IPS DF 4.7 (cell line): ENCODE measurements around the gene ALKBH1.
"Not testable (repeated sequence)": the region's sequence is repeated elsewhere in the genome, so short reads cannot be mapped to it uniquely, and the experiment has no call there.

Experiments
- DNase-seq: peaks from one replicate; pipeline ENCODE4 v3.0.0-alpha.2; 2013; ENCODE audit warnings: low spot score; ENCODE audit errors: extremely low read depth

ALKBH1 gene, protein sequence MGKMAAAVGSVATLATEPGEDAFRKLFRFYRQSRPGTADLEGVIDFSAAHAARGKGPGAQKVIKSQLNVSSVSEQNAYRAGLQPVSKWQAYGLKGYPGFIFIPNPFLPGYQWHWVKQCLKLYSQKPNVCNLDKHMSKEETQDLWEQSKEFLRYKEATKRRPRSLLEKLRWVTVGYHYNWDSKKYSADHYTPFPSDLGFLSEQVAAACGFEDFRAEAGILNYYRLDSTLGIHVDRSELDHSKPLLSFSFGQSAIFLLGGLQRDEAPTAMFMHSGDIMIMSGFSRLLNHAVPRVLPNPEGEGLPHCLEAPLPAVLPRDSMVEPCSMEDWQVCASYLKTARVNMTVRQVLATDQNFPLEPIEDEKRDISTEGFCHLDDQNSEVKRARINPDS

DNA sequence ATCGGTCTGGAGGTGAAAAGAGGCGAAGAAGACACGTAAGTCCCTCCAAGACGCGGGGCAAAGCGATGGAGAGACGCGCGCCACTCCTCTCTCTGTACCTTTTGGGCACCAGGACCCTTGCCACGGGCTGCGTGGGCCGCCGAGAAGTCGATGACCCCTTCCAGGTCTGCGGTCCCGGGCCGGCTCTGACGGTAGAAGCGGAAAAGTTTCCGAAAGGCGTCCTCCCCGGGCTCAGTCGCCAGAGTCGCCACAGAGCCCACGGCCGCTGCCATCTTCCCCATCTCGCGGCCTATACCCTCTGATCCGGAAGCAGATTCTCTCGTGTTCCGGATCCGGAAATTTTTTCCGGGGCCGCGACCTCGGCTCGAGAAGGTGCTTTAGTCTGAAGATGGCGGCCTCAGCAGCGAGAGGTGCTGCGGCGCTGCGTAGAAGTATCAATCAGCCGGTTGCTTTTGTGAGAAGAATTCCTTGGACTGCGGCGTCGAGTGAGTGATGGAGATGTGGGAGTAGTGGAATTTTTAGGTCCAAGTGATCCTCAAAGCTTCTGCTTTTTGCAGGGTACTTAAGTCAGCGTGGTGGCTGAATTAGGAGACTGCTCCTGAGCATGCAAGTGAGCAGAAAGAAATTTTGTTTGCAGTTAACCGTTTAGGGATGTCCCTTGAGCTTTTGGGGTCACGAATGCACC lies at the start of gene ALKBH1, which contains the start of gene SLIRP:
TSS of gene ALKBH1 (minus strand) at position 300 of the 685 bp plus-strand sequence. CDS start at position 281, 19 bp downstream.
TSS of gene SLIRP (plus strand) at position 380 of the 685 bp plus-strand sequence. CDS start at position 389, 9 bp downstream.
- DNase-seq: peak; percentile 19

DNA sequence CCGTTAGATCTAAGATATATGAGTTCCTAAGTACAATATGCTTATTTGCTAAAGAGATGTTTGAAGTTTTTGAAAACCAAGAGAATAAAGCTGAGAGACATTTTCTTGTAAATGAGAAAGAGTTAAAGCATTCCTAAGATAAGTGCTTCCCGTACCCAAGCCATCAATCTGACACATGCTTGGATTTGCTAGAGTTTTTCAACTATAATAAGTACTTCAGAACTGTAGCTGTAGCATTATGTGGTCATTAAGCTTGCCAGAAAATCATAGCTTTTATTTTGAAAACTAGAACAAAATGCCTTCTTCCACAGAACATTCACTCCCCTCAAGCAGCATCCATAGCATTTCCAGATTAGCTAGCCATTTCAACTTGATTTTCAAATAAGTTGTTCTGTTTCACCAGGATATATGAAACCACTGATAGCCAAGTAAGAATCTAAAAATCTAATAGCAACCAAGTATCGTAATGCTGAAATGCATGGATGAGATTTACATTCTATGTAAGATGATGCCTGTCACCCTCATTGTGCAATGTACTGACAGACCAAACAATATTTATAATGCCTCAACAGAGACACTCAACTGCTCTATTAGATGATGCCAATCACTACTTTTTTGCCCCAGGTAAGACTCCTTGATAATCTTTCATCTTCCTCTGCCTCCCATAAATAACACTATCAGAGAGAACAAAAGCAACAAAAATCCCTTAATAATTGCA lies 45.1 kb upstream of the ALKBH1 start:
- DNase-seq: no peak

DNA sequence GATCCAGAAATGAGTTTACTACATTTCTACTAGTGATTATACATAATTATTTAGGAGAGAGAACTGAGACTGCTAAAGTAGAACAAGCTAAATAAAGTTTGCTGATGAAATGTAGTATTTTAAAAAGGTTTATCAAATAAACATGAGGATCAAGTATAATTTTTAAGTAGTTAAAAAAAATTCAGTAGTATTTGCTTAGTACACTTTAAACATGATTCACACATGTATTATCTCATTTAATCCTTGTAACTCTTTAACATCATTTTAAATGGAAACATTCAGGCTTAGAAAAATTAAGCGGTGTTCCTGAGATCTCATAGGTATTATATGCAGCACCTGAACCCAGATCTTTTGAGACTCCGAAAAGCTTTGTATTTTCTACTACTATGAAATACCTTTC lies 44.4 kb upstream of the ALKBH1 start:
- DNase-seq: no peak

DNA sequence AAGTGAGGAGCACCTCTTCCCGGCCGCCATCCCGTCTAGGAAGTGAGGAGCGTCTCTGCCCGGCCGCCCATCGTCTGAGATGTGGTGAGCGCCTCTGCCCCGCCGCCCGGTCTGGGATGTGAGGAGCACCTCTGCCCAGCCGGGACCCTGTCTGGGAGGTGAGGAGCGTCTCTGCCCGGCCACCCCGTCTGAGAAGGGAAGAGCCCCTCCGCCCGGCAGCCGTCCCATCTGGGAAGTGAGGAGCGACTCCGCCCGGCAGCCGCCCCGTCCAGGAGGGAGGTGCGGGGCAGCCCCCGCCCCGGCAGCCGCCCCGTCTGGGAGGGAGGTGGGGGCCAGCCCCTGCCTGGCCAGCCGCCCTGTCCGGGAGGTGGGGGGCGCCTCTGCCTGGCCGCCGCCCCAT lies 39.6 kb upstream of the ALKBH1 start:
- not testable (repeated sequence) for DNase-seq

DNA sequence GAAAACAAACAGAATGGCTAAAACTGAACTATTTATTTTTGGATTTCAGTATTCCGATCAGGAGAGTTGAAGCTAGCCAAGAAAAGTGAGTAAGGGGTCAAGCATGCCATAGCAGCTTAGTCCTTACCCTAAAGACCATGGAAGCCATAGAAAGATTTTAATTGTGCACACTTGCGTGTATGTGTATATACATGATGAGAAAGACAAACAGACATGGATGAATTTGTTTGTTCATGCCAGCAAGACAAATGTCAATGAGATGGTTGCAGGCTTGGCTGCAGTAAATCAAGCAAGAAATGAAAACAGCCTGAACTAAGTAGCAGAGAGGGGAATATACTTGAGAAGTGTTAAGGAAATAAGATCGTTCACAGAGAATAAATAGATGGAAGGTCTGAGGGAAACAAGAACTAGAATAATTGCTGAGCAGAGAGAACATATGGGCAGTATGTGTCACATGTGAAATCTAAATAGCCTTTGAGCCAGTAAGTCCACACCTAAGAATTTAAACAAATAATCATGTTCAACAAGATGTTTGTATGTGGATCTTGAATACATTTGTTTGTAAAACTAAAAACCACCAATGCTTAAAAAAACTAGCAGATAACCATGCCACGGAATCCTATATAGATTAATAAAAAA lies 38.4 kb upstream of the ALKBH1 start:
- no peak for DNase-seq

DNA sequence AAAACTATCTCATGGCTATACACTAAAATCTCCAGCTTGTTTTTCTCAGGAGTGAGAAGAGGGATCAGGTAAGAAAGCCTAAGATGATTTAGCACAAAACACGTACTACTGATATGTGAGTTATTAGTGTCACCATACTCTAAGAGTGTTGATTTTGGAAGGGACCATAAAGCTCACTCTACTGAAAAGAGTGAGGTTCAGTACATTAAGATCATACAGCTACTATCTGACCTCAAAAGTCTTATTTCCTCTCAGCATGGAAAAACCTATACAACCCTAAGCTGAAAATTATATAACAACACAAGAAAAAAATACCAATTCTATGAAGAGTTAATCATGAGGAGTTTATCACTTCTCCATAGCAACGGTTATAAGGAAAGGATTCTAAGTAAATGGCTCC lies 33.6 kb upstream of the ALKBH1 start:
- no peak for DNase-seq

DNA sequence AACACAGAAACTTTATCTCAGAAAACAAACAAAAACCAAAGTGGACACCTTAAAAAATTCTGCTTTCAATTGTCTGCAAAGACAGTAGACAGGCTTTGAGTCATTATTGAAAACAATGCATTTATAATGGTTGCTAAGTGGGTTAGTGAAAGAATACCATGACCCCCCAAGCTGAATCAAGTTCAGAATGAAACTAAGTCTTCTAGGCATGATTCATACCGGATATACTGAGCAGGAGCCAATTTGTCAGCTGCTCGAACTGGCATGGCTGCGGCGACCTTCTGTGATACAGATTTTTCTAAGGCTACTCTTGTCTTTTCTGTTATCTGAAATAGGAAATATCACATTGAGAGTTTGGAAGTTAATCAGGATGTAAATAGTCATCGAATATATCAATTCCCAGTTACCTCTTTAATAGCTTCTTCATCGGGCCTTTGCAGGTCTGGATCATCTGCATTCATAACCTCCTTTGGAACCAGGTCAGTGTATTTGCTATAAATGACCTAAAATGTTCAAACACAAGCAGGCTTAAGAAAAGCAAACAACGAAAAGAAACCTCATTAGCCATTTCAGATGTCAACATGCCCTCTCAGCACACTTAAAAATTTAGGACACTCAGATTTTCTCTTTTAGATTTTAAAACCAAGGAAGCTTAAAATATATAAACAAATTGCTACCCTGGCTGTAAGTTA lies 30.9 kb upstream of the ALKBH1 start:
- DNase-seq: no peak

DNA sequence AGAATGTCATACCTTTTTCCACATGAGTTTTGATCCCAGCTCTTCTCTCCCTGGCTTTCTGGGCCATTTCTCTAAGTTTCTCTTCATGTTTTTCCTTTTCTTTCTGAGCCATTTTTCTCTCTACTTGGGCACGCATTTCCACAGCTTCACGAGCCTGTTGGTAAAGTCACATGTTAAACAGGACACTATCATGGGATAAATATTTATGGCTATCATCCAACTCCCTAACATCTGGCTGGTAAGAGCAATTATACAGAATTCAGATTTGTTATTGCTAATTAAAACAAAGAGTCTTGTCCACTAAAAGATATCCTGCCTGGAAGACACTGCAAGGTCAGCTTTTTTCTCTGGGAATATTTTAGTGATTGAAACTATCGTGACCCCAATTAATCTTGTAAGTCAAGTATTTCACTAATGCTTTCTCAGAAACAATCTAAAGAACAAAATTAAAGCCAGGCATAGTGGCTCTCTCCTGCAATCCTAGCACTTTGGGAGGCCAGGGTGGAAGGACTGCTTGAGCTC lies 23.2 kb upstream of the ALKBH1 start:
- DNase-seq: no peak

DNA sequence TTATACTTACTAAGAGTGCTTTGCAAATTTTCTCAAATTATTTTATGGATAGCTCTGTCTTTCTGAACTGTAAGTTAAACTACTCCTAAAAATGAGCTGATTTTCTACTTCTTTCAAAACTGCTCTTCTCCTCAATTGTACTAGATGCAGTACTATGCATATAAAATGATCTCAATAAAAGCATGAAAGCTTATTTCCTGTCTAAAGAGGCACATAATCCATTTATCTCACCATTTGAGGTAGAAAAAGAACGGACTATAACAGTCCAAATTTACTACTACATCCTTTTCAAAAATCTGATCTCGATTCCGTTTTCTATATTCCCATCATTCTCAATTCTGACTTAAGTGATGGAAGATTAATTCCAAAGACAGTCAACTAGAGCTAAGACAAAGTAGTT lies 14.5 kb upstream of the ALKBH1 start:
- no peak for DNase-seq

DNA sequence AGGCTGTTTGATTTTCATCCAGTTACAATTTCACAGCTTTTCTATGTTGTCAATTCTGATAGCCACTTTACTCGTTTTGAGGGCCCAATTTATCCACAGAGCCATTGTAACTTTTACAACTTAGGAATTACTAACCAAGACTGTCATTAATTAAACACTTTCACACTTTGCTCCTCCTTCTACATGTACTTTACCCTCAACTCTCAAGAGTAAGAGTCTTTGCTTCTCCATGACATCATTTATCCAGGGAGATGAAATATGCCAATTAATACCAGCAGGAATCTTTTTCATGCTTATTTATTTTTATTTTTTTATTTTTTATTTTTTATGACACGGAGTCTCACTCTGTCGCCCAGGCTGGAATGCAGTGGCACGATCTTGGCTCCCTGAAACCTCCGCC lies 13.6 kb upstream of the ALKBH1 start:
- DNase-seq: no peak

DNA sequence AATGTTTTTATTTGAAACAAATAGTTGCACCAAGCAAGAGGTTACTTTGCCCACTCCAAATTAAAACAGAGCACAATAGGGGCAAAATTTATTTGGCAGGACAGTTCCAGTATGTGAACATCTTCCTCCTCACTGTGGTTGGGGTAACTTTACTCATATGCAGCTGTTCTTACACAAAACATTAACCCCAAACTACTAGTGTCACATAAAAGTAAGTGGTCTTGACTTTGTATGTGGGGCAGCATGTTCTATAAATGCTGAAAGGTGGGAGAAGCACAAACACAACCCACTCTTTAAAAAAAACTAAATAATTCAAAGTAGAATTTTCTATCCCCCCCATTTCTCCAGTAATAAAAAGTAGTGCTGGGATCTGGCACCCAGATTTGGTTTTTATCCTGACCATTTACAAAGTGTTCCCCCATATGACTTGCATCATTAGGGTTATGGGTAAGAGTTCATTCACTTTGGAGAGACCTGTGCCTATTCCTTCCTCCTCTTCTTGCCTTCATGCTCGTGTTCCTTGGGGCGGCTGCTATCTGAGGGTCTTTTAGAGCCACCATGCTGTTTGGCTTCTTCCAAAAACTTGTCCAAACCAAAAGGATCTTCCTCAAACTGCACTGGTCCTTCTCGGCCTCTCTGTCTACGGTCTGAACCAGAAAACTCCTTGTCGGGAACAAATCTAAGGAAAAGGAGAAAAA lies 9.9 kb upstream of the ALKBH1 start:
- DNase-seq: no peak

DNA sequence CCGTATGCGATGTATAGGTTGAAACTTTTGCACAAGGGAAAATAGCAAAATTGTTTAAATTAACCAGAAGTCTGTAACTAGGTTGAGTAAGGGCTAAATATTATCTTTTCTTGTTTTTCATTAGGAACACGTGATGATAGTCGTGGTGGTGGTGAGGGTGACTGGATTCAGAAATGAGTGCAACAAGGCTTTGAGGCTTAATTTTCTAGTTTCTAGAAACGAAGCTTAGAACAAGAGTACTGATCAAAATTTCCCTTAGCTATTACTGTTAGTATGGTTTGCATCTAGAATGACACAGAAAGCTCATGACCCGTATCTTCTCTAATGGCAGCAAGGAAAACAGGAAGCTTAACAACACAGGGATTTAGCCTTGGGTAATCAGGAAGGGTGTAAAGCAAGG lies 7.1 kb upstream of the ALKBH1 start:
- no peak for DNase-seq

DNA sequence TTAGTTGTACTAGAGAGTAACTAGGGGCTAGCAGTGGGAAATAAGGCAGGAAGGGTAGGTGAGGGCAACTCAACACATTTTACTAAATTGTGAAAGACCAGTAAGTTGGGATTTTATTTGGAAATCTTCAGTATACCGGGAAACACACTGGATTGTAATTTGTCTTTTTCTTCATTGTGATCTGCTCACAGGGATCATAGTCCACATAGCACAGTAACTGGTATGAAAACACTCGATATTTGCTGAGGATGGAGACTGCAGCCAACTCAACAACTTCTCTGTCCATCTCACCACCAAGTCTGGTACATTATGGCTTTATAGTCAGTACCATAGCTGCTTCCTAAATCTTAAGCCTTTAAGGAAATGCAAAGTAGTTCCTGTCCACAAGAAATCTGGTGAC lies 2.5 kb upstream of the ALKBH1 start:
- no peak for DNase-seq

DNA sequence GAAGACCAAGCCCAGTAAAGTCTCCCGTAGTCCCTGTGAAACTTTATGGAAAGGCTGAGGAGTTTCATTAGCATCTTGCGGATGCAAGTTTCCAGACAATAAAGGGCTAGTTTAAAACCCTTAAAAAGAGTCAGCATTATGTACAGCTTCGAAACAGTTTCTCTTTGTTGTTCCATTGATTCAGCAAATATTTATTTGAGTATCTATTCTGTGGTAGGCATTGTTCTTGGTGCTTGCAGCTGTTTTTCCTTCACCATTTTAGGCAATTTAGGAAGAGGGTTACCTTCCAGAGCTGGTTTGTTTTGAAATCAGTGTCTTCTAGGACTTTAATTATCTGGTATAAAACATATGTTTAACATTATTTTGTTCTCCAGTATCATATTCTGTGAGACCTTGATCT lies 1.6 kb upstream of the ALKBH1 start:
- DNase-seq: no peak

DNA sequence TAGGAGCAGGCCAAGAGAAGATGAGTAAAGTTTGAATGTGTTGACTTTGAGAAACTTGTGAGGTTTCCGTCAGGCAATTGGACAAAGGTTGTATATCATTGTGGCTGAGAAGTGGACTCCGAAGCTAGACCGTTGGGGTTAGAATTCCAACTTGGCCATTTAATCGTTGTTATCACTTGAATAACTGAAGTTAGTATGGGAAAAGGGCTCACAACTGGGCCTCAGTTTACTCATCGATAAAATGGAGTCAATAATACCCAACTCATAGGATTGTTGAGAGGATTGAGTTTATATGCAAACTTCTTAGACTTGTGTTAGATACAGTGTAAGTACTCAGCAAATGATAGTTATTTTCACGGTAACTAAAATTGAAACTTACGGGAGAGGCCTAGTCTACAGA lies 926 bp upstream of the ALKBH1 start:
- DNase-seq: no peak

DNA sequence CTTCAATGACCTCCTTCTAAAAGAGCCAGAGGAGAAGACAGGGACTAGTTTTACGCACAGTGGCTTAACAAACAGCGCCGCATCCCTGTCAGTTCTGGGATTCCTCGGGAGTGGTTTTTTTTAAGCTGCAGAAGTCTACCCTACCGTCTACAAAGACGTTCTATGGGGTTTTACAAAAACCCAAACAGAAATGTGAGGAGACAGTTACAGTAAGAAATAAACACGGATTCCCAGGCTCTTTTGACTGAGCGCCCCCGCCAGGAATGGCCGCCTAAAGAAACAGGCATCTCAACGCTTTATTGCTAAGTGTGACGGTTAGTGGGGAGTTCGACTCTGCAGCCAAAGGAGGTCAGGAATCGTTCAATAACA lies 484 bp downstream of the ALKBH1 start:
- no peak for DNase-seq

DNA sequence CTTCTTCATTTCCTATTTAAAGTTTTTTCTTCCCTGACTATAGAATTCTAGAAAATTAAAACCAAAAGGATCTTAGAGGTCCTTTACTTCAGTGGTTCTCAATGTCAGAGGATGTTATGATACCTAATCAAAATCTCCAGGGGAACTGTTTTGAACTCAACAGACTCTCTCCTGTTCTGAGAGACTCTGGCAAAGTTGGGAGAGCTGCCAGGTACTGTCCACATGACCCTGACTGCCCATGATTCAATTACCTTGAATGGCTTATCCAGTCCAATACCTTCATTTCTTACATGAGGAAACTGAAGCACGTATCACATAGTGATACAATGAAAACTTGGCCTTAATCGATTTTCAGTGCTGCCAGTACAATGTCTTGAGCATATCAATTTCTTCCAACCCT lies 16.6 kb downstream of the ALKBH1 start:
- no peak for DNase-seq

DNA sequence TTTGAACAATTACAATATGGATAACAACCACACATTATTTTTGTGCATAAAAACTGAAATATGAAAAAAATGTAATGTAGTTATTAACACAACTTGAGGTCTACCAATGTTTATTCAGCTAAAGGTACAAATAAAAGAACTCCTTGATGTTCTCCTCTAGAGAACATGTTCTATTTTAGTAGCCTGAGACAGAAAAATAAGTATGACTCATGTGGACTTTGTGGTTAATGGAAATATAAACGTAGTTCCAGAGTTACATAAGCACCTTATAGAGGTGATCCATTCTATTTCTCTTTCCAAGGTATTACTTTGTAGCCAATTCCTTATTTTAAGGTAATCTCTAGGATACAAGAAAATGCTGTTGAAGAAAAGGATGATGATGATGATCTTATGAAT lies 25.7 kb downstream of the ALKBH1 start:
- DNase-seq: no peak

DNA sequence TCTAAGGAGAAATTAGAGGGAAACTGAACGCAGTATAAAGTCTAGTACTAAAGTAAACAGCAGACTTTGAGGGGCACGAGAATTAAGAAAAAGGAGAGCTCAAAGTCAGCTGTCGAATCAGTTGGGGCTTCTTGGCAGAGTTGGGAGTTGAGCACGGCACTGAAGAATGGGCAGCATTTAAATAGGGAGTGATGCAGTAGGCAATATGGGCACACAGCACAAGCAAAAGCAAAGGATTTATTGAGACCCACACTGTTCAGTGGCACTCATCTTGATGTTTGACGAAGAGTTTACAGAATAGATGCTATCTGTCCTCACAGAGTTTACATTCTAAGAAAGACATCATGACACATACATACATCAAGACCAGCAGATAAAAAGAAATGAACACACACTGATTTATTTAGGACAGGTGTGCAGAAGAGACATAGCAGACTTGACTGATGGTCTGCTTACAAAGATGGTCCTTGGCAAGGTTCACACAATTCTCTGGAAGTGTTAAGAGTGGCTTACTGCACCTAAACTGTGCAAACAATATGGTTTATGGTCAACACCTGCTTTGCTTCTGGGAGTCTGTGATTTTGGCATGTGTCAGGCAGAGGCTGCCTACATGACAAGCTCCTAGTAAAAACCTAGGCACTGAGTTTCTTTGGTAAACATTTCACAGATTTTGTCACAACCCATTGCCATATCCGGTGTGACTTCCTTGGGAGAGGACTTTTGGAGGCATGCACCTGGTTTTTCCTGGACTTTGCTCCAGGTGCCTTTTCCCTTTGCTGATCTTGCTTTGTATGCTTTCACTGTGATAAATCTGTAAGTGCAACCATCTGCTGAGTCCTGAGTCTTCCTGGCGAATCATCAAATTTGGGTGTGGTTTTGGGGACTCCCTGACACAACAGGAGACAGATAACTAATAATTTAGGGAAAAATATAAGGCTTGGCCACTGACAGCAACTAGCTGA lies 26.3 kb downstream of the ALKBH1 start:
- DNase-seq: no peak
